Measurements from ENCODE around the gene CDCA5.

The CDCA5 gene

GRCh38 chr11:65084598-65085375, 947 bp upstream of the CDCA5 start:
- H3K27ac ChIP-seq, result peak overlapping the region; percentile 27 to 97 (median 93)
- peak overlapping the region; percentile 58 to 98 (median 73) for H3K4me3 ChIP-seq

- peak overlapping the region; percentile 58 to 98 (median 73) for H3K4me3 ChIP-seq
- H3K27ac ChIP-seq, result peak overlapping the region; percentile 17 to 97 (median 93)
These were observed 556 bp downstream of the CDCA5 start for GRCh38 chr11:65083134-65083833.

- no peak overlapping the region for H3K4me3 ChIP-seq
- peak overlapping the region in 3 of 21 experiments; percentile 9 to 51 (median 21) for H3K27ac ChIP-seq
These were observed 5.0 kb downstream of the CDCA5 start for GRCh38 chr11:65078786-65079342.

- H3K27ac ChIP-seq, result peak overlapping the region in 3 of 21 experiments; percentile 9 to 51 (median 21)
- H3K4me3 ChIP-seq, result no peak overlapping the region
These were observed 5.7 kb downstream of the CDCA5 start for GRCh38 chr11:65078151-65078550.

GRCh38 chr11:65077451-65077850, 6.4 kb downstream of the CDCA5 start:
- H3K4me3 ChIP-seq, result no peak overlapping the region
- no peak overlapping the region for H3K27ac ChIP-seq

- Histone ChIP-seq H3K27ac (no peak overlapping the region), H3K4me3 (no peak overlapping the region)
These were observed 11.2 kb downstream of the CDCA5 start for GRCh38 chr11:65072631-65072966.

- H3K4me3 ChIP-seq, result no peak overlapping the region
- H3K27ac ChIP-seq, result no peak overlapping the region
These were observed 11.8 kb downstream of the CDCA5 start for GRCh38 chr11:65071907-65072630.

- no peak overlapping the region for H3K4me3 ChIP-seq
- H3K27ac ChIP-seq, result no peak overlapping the region
These were observed 14.6 kb downstream of the CDCA5 start for GRCh38 chr11:65069217-65069616.

- H3K4me3 ChIP-seq, result no peak overlapping the region
These were observed 16.4 kb downstream of the CDCA5 start for GRCh38 chr11:65067446-65067845.

GRCh38 chr11:65066805-65067291, 17.0 kb downstream of the CDCA5 start:
- Histone ChIP-seq H3K4me3 (no peak overlapping the region), H3K27ac (no peak overlapping the region)

More at GRCh38 chr11:65067446-65067845, 16.4 kb downstream of the CDCA5 start:
- no peak overlapping the region for H3K27ac ChIP-seq

- no peak overlapping the region for H3K27ac ChIP-seq
- H3K4me3 ChIP-seq, result no peak overlapping the region
These were observed 17.5 kb downstream of the CDCA5 start for GRCh38 chr11:65066315-65066714.

GRCh38 chr11:65065851-65066250, 18.0 kb downstream of the CDCA5 start:
- H3K27ac ChIP-seq, result no peak overlapping the region
- no peak overlapping the region for H3K4me3 ChIP-seq

- no peak overlapping the region for H3K4me3 ChIP-seq
- no peak overlapping the region for H3K27ac ChIP-seq
These were observed 19.0 kb downstream of the CDCA5 start for GRCh38 chr11:65064847-65065240.

- Histone ChIP-seq H3K27ac (no peak overlapping the region), H3K4me3 (no peak overlapping the region)
These were observed 20.3 kb downstream of the CDCA5 start for GRCh38 chr11:65063532-65063931.

- Histone ChIP-seq H3K27ac (no peak overlapping the region), H3K4me3 (no peak overlapping the region)
These were observed 22.9 kb downstream of the CDCA5 start for GRCh38 chr11:65060913-65061408.

- Histone ChIP-seq H3K4me3 (no peak overlapping the region), H3K27ac (no peak overlapping the region)
These were observed 23.6 kb downstream of the CDCA5 start for GRCh38 chr11:65059959-65060824.

GRCh38 chr11:65059523-65059922, 24.3 kb downstream of the CDCA5 start:
- Histone ChIP-seq H3K27ac (no peak overlapping the region), H3K4me3 (no peak overlapping the region)

GRCh38 chr11:65058419-65059054, 25.3 kb downstream of the CDCA5 start, which contains the start of gene NAALADL1:
Gene NAALADL1, minus strand, starts transcription at chr11:65058553. Its CDS starts 32 bp downstream, at chr11:65058521.
- H3K27ac ChIP-seq, result no peak within 1 kb of the TSS
- no peak within 1 kb of the TSS for H3K4me3 ChIP-seq
